Measurements from ENCODE around the gene FOSL2.
A peak's percentile ranks its signal among the peaks of the same experiment; 100 is the strongest.

The FOSL2 gene

GRCh38 chr2:28387082-28387960 is 5.3 kb upstream of the FOSL2 start:
- no peak for TF ChIP-seq CTBP1 (IDR thresholded peaks at IDR 0.05; ENCODE audit: borderline replicate concordance)
- no peak for TF ChIP-seq LEF1 (IDR thresholded peaks at IDR 0.05; ENCODE audit: borderline replicate concordance)
- ChIA-PET POLR2A (no interaction called here), CTCF (no interaction called here)
- no peak for DNase-seq (ENCODE audit: extremely low spot score)

DNA sequence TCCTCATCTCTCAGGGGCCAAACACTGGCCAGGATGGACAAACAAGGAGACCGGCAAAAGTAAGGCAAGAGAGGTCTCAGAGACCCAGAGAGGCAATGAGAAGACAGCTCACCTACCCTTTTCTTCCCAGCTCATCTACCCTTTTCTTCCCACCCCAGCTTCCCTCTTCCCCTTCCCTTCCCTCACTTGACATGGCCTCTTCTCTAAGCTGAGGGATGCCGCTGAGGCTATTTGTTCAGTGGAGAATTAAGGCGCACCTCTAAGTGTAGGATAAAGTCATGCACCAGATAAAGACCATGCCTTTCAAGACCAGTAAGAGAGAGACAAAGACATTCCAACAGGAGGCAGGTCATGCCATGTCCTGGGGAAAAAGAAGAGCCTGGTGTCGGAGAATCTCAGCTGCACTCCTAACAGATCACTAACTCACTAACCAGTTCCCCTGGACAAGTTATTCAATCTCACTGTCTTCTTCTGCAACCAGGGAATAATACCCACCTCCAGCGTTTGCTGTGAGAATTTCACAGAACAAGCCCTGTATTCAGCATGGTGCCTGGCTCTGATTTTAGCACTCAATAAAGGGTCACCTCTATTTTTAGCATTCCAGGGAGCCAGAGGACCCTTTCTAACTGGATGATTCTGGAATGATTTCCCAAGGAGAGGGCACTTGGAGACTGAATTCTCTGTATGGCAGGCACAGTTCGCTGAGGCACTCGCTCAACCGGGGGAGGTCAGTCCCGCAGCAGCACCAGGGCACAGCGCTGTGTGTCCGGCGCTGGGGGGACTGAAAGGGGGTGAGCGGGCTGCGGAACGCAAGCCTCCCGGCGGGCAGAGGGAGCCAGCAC is 3.0 kb upstream of the FOSL2 start:
- POLR2A ChIA-PET, result interaction anchor here (1.0 to 1.9 kb wide), 3 partner anchors 8 to 412 kb away, joined by 3 to 8 read pairs (median 3); no protein-coding TSS in a partner anchor
- CTCF ChIA-PET, result interaction anchor here (0.6 to 1.1 kb wide), 2 partner anchors 10 to 226 kb away, joined by 3 to 4 read pairs; no protein-coding TSS in a partner anchor
- no peak for DNase-seq (ENCODE audit: extremely low spot score)
- no peak for TF ChIP-seq PKNOX1 (IDR thresholded peaks at IDR 0.05)
- no peak for TF ChIP-seq ZNF384 (IDR thresholded peaks at IDR 0.05)
- TF ChIP-seq ELF4 (IDR thresholded peaks at IDR 0.05), result no peak

DNA sequence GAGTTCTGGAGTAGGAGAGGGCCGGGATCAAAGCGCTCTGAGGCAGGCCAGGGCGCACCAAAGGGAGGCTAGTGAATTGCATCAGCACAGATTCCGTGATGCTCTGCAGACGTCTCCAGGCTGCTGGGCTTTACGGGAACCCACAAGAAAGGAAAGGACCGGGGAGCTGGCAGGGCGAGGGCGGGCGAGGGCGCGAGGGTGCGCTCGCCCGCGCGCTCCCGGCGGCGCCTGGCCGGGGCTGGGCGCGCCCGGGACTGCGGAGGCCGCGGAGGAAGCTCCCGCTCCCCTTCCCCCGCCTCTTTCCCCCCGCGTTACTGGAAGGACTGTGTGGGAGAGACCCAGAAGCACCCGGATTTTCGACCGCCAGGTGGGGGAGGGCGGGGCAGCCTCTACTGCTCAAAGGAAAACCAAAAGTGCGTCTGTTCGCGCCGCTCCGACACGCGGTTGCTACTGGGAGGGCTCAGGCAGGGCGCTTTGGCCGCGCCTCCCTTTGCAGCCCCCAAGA is 2.4 kb upstream of the FOSL2 start:
- peak; percentile 36 for DNase-seq (ENCODE audit: extremely low spot score)
- TF ChIP-seq FOXM1 (IDR thresholded peaks at IDR 0.05; ENCODE audit: borderline replicate concordance) (no peak), SP1 (IDR thresholded peaks at IDR 0.05) (no peak), LEF1 (IDR thresholded peaks at IDR 0.05; ENCODE audit: borderline replicate concordance) (no peak), L3MBTL2 (conservative IDR thresholded peaks at IDR 0.05) (peak; percentile 89; the same call in 1 of the 2 replicates), ELF4 (IDR thresholded peaks at IDR 0.05) (no peak), FOXK2 (IDR thresholded peaks at IDR 0.05) (no peak)
- CTCF ChIA-PET, result interaction anchor here (0.6 to 1.1 kb wide), 2 partner anchors 11 to 227 kb away, joined by 3 to 4 read pairs; no protein-coding TSS in a partner anchor
- POLR2A ChIA-PET, result interaction anchor here (1.0 to 1.9 kb wide), 4 partner anchors 9 to 633 kb away, joined by 3 to 8 read pairs (median 3); no protein-coding TSS in a partner anchor

- peak; percentile 23 for DNase-seq (ENCODE audit: extremely low spot score)
- peak; percentile 86 for TF ChIP-seq L3MBTL2 (conservative IDR thresholded peaks at IDR 0.05)
- TF ChIP-seq FOXM1 (IDR thresholded peaks at IDR 0.05; ENCODE audit: borderline replicate concordance), result no peak
- CTCF ChIA-PET, result no interaction called here
- POLR2A ChIA-PET, result interaction anchor here (0.8 to 1.9 kb wide), 5 partner anchors 9 to 634 kb away, joined by 3 to 8 read pairs (median 3); no protein-coding TSS in a partner anchor
These were observed 1.7 kb upstream of the FOSL2 start for GRCh38 chr2:28390746-28391563.

- ChIA-PET POLR2A (interaction anchor here (0.8 to 1.9 kb wide), 3 partner anchors 10 to 635 kb away, joined by 3 to 8 read pairs (median 3); no protein-coding TSS in a partner anchor), CTCF (no interaction called here)
- peak; percentile 62 for DNase-seq (ENCODE audit: extremely low spot score)
- no peak for TF ChIP-seq NFRKB (IDR thresholded peaks at IDR 0.05)
- 0 out of 2 replicates have a peak, but pooled peaks have one; percentile 11 for TF ChIP-seq ARNT (IDR thresholded peaks at IDR 0.05)
- 0 out of 2 replicates have a peak, but pooled peaks have one; percentile 14 for TF ChIP-seq L3MBTL2 (conservative IDR thresholded peaks at IDR 0.05)
These were observed 928 bp upstream of the FOSL2 start for GRCh38 chr2:28391564-28392296.

GRCh38 chr2:28393114-28393836 is 617 bp downstream of the FOSL2 start:
- CTCF ChIA-PET, result interaction anchor here (0.6 kb wide), 2 partner anchors 148 to 254 kb away, joined by 3 read pairs; no protein-coding TSS in a partner anchor
- POLR2A ChIA-PET, result interaction anchor here (0.5 kb wide), 1 partner anchor 804 kb away, joined by 4 read pairs; no protein-coding TSS in a partner anchor
- TF ChIP-seq NFRKB (IDR thresholded peaks at IDR 0.05), result no peak
- TF ChIP-seq HDGF (IDR thresholded peaks at IDR 0.05; ENCODE audit: borderline replicate concordance), result no peak
- TF ChIP-seq FOXM1 (IDR thresholded peaks at IDR 0.05; ENCODE audit: borderline replicate concordance), result no peak
- TF ChIP-seq ELF4 (IDR thresholded peaks at IDR 0.05), result no peak
- TF ChIP-seq BHLHE40 (IDR thresholded peaks at IDR 0.05; ENCODE audit: borderline replicate concordance), result no peak
- no peak for TF ChIP-seq FOXK2 (IDR thresholded peaks at IDR 0.05)
- TF ChIP-seq TARDBP (IDR thresholded peaks at IDR 0.05), result no peak
- no peak for TF ChIP-seq SUZ12 (IDR thresholded peaks at IDR 0.05)
- no peak for TF ChIP-seq ZNF384 (IDR thresholded peaks at IDR 0.05)
- TF ChIP-seq FOXA1 (IDR thresholded peaks at IDR 0.05), result no peak
- no peak for TF ChIP-seq PKNOX1 (IDR thresholded peaks at IDR 0.05)
- no peak for TF ChIP-seq ARNT (IDR thresholded peaks at IDR 0.05)
- TF ChIP-seq CTBP1 (IDR thresholded peaks at IDR 0.05; ENCODE audit: borderline replicate concordance), result no peak
- no peak for TF ChIP-seq L3MBTL2 (conservative IDR thresholded peaks at IDR 0.05)
- TF ChIP-seq LEF1 (IDR thresholded peaks at IDR 0.05; ENCODE audit: borderline replicate concordance), result no peak
- no peak for TF ChIP-seq SP1 (IDR thresholded peaks at IDR 0.05)
- peak; percentile 28 for DNase-seq (ENCODE audit: extremely low spot score)
